ENCODE measurements around the gene RALGAPA2. TPM values are rescaled to one million over a fixed set of nuclear protein-coding genes. Genes with fewer than 3 reads are reported as not detected.
A peak's percentile ranks its signal among the peaks of the same experiment; 100 is the strongest.

Gene RALGAPA2
- total RNA-seq, 2 experiments from 2014 or later = 13.6 to 13.7 TPM

DNA sequence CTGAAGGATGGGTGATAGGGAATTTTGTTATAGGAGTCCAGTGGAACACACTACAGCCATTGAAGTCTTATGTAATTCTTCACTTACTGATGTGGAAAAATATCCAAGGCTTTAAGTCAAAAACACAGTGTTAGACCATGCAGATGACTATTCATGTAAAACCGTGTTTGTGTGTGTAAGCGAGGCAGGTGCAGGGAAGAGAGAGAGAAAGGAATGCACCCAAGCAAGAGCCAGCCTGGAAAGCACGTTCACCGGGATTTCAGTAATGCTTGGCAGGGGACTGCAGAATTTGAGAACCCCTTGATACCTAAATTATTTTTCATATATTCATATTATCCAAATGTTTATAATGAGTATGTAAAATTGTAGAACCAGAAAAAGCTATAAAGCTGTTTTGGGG, 17.9 kb downstream of the RALGAPA2 start:
- intact Hi-C loops (cut with micrococcal nuclease) = no loop called here
- H3K27me3 Mint-ChIP-seq (ENCODE audit: low read depth) = no peaks in the 10 kb centered on the region
- no peaks in the 10 kb centered on the region for H3K9me3 Mint-ChIP-seq
- peaks cover 1% of the 10 kb centered on the region for H3K36me3 Mint-ChIP-seq (ENCODE audit: low read depth)
- no peak overlapping the region for H3K4me3 Mint-ChIP-seq
- DNase-seq = no peak
- H3K4me1 Mint-ChIP-seq (ENCODE audit: low read depth) = peaks cover 33% of the 10 kb centered on the region
- CTCF ChIA-PET = no interaction called here
- no peak overlapping the region for H3K27ac Mint-ChIP-seq

DNA sequence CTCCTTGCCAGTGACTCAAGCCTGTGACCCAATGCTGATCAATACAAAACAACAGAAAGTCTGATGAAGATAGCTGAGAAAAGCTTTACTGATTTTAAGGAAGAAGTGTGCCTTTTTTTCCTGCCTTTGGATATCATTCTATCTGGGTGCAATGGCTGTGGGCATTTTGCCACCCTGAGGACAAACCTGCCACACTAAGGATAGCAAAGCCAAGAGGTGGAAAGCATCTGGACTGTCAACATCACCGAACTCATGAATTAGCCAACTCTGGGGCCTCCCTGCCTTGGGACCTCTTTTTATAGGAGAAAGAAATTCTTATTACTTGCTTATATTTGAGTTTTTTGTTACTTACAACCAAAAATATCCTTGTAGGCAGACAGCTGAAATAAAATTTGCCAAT, 19.9 kb downstream of the RALGAPA2 start:
- no peak overlapping the region for H3K4me3 Mint-ChIP-seq
- peaks cover 34% of the 10 kb centered on the region for H3K4me1 Mint-ChIP-seq (ENCODE audit: low read depth)
- peaks cover 1% of the 10 kb centered on the region for H3K36me3 Mint-ChIP-seq (ENCODE audit: low read depth)
- no peaks in the 10 kb centered on the region for H3K9me3 Mint-ChIP-seq
- no peaks in the 10 kb centered on the region for H3K27me3 Mint-ChIP-seq (ENCODE audit: low read depth)
- H3K27ac Mint-ChIP-seq = no peak overlapping the region
- no peak for DNase-seq
- intact Hi-C loops (cut with micrococcal nuclease) = no loop called here
- CTCF ChIA-PET = interaction anchor here (0.6 to 0.9 kb wide), 3 partner anchors 22 to 717 kb away, joined by 3 read pairs; no protein-coding TSS in a partner anchor

DNA sequence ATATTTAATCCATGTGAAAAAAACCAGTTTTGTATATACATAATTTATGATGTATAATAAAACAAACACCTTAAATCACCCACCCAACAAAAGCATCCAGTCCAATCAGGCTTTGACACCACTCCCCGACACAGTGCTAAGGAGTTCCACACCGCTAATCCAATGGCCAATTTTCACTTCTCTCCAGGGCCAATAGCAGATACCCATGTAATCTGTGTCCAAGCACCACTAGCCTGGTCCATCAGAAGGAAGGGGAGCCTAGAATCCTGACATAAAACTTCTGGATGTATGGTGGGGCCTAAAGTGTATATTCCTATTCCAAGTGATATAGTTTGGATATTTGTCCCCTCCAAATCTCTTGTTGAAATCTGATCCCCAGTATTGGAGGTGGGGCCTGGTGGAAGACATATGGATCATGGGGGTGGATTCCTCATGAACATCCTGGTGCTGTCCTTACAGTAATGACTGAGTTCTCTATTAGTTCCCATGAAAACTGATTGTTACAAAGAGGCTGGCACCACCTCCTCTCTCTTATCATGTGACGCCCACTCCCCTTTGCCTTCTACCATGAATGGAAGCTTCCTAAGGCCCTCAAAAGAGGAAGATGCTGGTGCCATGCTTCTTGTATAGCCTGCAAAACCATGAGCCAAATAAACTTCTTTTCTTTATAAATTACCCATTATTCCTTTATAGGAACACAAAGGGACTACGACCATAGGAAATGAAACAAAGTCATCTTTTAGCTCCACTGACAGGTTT, 20.8 kb downstream of the RALGAPA2 start:
- no peak for DNase-seq
- Mint-ChIP-seq H3K4me1 (ENCODE audit: low read depth) (peaks cover 42% of the 10 kb centered on the region), H3K4me3 (no peak overlapping the region), H3K36me3 (ENCODE audit: low read depth) (peaks cover 1% of the 10 kb centered on the region), H3K27ac (no peak overlapping the region), H3K9me3 (no peaks in the 10 kb centered on the region), H3K27me3 (ENCODE audit: low read depth) (no peaks in the 10 kb centered on the region)
- intact Hi-C loops (cut with micrococcal nuclease) = no loop called here
- CTCF ChIA-PET = no interaction called here

DNA sequence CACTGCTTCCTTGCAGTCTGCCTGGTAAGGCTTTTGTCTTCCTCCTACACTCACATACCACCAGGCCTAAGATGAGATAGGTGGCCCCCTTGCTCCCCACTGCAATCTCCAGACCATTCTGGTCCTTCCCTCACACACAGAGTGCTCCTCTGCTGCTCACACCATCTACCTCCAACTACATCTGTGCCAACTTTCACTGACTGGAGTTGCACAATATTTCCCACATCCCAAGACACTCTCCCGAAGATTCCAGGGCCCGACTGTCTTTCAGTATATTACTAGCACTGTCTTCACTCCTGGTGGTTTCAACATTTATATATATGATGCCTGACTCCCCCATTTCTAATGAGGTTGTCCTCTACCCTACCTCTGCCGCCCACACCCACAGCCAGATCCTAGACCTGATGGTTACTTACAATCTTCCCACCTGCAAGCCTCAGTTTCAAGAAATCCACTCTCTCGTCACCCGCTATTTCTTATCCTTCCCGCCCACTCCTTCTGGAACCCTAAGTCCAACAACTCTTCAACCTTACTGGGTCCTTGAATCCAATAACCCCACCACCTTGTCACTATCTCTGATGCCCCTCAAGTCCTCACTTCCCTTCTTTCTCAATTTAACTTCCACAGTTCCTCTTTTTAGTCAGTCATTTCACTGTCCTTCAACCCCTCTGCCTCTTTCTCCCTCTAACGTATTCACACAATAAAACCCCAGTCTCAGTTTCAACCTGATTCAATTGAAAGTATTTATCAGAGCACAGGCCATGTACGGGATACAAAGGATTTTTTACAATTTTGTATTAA, 21.6 kb downstream of the RALGAPA2 start:
- H3K27me3 Mint-ChIP-seq (ENCODE audit: low read depth) = no peaks in the 10 kb centered on the region
- peaks cover 39% of the 10 kb centered on the region for H3K4me1 Mint-ChIP-seq (ENCODE audit: low read depth)
- CTCF ChIA-PET = no interaction called here
- H3K27ac Mint-ChIP-seq = no peak overlapping the region
- H3K4me3 Mint-ChIP-seq = no peak overlapping the region
- intact Hi-C loops (cut with micrococcal nuclease) = no loop called here
- no peaks in the 10 kb centered on the region for H3K9me3 Mint-ChIP-seq
- no peak for DNase-seq
- peaks cover 1% of the 10 kb centered on the region for H3K36me3 Mint-ChIP-seq (ENCODE audit: low read depth)

DNA sequence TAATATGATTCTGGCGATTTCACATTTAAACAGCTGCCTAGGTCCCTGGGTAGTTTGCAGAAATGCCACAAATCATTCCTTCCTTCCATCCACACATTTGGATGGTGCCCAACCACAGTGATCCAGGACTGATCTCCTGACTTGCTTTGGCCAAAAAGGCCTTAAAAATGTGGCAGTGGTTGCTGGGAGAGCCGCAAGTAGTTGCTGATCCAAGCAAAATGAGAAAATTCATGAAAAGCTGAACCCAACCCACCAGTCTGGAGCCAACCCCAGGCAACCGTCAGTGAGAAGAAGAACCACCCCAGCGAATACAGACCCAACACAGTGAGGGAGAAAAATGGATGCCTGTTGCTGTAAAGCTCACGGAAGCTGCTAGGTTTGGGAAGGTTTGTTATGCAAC, 25.1 kb downstream of the RALGAPA2 start:
- Mint-ChIP-seq H3K4me3 (no peak overlapping the region), H3K27ac (no peak overlapping the region), H3K36me3 (ENCODE audit: low read depth) (no peaks in the 10 kb centered on the region), H3K4me1 (ENCODE audit: low read depth) (peaks cover 59% of the 10 kb centered on the region), H3K27me3 (ENCODE audit: low read depth) (no peaks in the 10 kb centered on the region), H3K9me3 (no peaks in the 10 kb centered on the region)
- CTCF ChIA-PET = interaction anchor here (1.8 kb wide), 1 partner anchor 137 kb away, joined by 5 read pairs; no protein-coding TSS in a partner anchor
- DNase-seq = no peak
- intact Hi-C loops (cut with micrococcal nuclease) = loop anchor here (2.0 kb wide), 1 partner anchor 19 kb away; no protein-coding TSS in a partner anchor

DNA sequence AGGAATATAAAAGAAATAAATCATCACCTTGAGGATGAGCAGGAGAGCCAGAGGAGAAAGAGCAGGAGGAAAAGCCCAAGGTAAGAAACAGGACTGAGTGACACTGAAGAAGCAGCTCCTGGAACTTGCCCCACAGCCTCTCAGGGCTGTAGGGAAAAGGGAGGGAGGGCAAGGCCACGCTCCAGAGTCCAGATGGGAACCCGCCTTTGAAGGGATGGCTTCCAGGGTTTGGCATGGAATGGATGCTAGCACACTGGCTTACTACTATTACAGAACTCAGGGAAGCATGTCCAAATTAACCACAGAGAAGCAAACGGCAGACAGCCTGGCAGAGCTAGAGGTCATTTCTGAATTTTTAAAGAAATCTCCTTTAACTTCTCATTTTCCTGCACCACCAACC, 26.8 kb downstream of the RALGAPA2 start:
- H3K27me3 Mint-ChIP-seq (ENCODE audit: low read depth) = no peaks in the 10 kb centered on the region
- H3K27ac Mint-ChIP-seq = no peak overlapping the region
- intact Hi-C loops (cut with micrococcal nuclease) = loop anchor here (2.0 kb wide), 1 partner anchor 21 kb away; no protein-coding TSS in a partner anchor
- H3K36me3 Mint-ChIP-seq (ENCODE audit: low read depth) = no peaks in the 10 kb centered on the region
- H3K4me1 Mint-ChIP-seq (ENCODE audit: low read depth) = peaks cover 61% of the 10 kb centered on the region
- CTCF ChIA-PET = interaction anchor here (1.1 to 1.8 kb wide), 2 partner anchors 91 to 139 kb away, joined by 3 to 5 read pairs; no protein-coding TSS in a partner anchor
- H3K9me3 Mint-ChIP-seq = no peaks in the 10 kb centered on the region
- no peak for DNase-seq
- no peak overlapping the region for H3K4me3 Mint-ChIP-seq

DNA sequence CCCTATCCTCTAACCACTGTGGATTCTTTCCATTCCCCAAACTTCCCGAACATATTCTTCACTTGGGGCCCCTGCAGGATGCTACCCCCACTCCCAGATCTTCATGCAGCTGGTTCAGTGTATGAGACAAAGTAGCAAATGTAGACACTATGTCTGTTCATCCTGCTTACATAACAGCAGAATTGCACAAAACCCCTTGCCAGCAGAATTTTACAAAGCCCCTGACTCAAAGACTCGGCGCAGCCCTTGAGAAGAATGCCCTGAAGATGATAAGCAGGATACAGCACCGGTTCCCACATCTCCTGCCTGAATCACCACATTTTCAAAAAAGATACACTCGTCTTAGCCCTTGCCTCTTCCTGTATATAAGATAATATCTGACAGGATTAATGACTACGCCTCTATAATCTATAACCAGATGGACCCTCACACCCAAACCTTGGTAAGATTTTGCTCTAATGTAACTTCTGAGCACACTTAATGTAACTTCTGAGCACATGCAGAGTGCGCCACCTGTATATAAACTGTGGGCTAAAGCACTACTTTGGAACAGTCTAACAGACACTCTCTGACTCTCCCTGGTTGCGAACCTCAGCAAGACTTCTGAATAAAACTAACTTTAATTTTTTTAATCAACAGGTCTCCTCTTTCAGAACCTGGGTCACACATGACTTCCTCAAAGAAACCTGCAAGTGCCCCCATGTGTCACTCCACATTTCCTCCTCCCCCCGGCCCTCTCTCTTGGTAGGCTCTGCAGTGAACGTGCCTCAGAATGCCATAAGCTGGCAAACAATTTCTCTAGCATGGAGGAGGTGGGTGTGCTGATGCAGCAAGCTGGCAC, 28.7 kb downstream of the RALGAPA2 start:
- Mint-ChIP-seq H3K27ac (no peak overlapping the region), H3K27me3 (ENCODE audit: low read depth) (no peaks in the 10 kb centered on the region), H3K4me1 (ENCODE audit: low read depth) (peaks cover 61% of the 10 kb centered on the region), H3K9me3 (no peaks in the 10 kb centered on the region), H3K36me3 (ENCODE audit: low read depth) (peaks cover 9% of the 10 kb centered on the region), H3K4me3 (no peak overlapping the region)
- intact Hi-C loops (cut with micrococcal nuclease) = no loop called here
- DNase-seq = peak; percentile 13
- CTCF ChIA-PET = no interaction called here

DNA sequence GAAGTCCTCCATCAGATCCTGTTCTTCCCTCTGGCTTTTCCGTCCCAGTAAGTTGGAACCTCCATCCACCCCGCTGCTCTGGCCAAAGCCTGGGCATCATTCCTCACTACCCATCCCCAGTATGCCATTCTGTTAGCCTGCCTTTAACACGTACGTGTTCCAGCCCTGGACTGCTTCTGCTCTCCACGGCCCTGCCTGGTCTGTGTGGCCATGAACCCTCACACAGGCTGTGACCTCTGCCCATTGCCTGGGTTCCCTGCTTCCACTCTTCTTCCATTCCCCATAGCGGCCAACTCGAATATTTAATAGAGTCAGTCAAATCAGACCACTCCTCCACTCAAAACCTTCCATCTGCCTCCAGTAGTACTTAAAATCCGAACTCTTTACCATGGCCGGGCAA, 29.4 kb downstream of the RALGAPA2 start:
- H3K27ac Mint-ChIP-seq = no peak overlapping the region
- CTCF ChIA-PET = no interaction called here
- no peak overlapping the region for H3K4me3 Mint-ChIP-seq

DNA sequence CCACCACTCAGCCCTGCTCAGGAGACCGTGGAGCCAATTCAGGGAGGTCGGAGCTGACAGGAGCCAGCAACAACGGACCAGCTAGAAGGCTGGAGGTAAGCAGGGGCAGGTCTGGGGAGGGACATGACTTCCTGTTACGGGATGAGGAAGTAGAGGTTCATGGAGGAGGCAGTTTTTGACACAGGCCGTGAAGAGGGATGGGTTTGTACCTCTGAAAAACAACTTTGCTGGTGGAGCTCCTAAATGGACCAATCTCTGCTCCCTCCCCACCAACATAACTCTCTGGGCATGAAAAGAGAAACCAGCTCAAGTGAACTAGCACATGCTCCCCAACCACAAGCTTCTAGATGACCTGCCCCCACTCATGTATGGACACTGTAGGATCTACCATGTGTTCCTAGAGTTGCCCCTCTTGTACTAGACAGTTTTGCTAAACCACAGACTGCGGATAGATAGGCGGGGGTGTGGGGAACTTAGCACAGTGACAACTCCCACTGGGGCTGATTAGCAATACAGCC, 31.4 kb downstream of the RALGAPA2 start:
- intact Hi-C loops (cut with micrococcal nuclease) = no loop called here
- Mint-ChIP-seq H3K27ac (no peak overlapping the region), H3K4me1 (ENCODE audit: low read depth) (peaks cover 45% of the 10 kb centered on the region), H3K9me3 (no peaks in the 10 kb centered on the region), H3K4me3 (no peak overlapping the region), H3K27me3 (ENCODE audit: low read depth) (no peaks in the 10 kb centered on the region), H3K36me3 (ENCODE audit: low read depth) (peaks cover 17% of the 10 kb centered on the region)
- CTCF ChIA-PET = interaction anchor here (0.6 to 1.2 kb wide), 3 partner anchors 16 to 228 kb away, joined by 3 to 4 read pairs (median 3); no protein-coding TSS in a partner anchor
- DNase-seq = no peak

More for the DNA sequence above, 29.4 kb downstream of the RALGAPA2 start:
- H3K9me3 Mint-ChIP-seq = no peaks in the 10 kb centered on the region
- H3K36me3 Mint-ChIP-seq (ENCODE audit: low read depth) = peaks cover 13% of the 10 kb centered on the region
- H3K4me1 Mint-ChIP-seq (ENCODE audit: low read depth) = peaks cover 56% of the 10 kb centered on the region
- intact Hi-C loops (cut with micrococcal nuclease) = no loop called here
- DNase-seq = no peak
- no peaks in the 10 kb centered on the region for H3K27me3 Mint-ChIP-seq (ENCODE audit: low read depth)

DNA sequence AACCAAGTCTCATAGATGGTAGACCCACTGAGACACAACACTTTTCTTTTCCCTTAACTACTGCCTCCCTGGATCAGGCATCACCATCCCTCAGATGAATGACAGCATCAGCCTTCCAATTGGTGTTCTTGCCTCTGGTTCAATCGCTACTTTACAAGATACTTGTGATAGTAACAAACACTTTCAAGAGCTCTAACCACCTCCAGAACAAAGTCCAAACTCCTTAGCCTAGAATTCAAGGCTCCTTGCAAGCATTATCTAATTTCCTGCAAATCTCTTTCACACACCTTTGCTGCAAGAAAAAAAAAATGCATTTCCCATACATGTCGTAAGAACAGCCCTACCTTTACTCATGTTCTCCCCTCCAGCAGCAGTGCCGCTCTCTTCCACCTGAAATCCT, 33.1 kb downstream of the RALGAPA2 start:
- no peaks in the 10 kb centered on the region for H3K27me3 Mint-ChIP-seq (ENCODE audit: low read depth)
- DNase-seq = no peak
- no peaks in the 10 kb centered on the region for H3K9me3 Mint-ChIP-seq
- H3K4me1 Mint-ChIP-seq (ENCODE audit: low read depth) = peaks cover 29% of the 10 kb centered on the region
- CTCF ChIA-PET = no interaction called here
- intact Hi-C loops (cut with micrococcal nuclease) = no loop called here
- peaks cover 19% of the 10 kb centered on the region for H3K36me3 Mint-ChIP-seq (ENCODE audit: low read depth)
- H3K4me3 Mint-ChIP-seq = no peak overlapping the region
- no peak overlapping the region for H3K27ac Mint-ChIP-seq

DNA sequence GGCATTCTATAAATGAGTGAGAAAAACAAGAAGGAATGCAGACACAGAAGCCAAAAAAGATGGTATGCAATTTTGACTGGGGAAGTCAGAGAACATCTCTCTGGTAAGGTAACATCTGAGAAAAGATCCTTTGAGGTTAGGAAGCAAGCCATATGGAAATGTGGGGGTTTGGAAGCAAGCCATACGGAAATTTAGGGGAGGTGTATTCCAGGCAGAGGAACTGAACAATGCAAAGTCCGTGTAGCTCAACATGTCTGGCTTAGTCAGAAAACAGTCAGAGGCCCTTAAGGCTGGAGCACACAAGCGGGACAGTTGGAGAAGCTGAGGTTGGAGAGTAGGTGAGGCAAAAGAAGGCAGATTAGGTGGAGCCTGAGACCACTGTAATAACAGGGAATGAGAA, 35.3 kb downstream of the RALGAPA2 start:
- H3K36me3 Mint-ChIP-seq (ENCODE audit: low read depth) = peaks cover 22% of the 10 kb centered on the region
- CTCF ChIA-PET = no interaction called here
- H3K4me3 Mint-ChIP-seq = no peak overlapping the region
- intact Hi-C loops (cut with micrococcal nuclease) = no loop called here
- no peaks in the 10 kb centered on the region for H3K9me3 Mint-ChIP-seq
- peaks cover 10% of the 10 kb centered on the region for H3K4me1 Mint-ChIP-seq (ENCODE audit: low read depth)
- H3K27ac Mint-ChIP-seq = no peak overlapping the region
- no peak for DNase-seq
- no peaks in the 10 kb centered on the region for H3K27me3 Mint-ChIP-seq (ENCODE audit: low read depth)

DNA sequence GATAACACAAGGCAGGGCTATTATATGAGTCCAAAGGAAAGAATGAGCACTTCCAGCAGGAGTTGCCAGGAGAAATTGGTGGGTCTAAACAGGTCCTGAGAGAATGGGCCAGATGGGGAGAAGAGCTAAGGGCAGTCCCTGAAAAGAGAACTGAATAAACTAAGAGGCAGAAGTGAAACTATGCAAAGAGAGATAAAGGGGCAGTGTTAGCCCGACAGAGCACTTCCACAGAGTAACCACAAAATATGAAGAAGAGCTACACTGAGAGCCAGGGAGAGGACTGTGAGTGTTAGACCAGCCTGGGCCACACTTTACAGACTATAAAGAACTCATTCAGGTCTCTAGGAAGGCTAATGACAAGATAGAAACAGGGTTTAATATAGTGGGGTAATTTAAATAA, 43.8 kb downstream of the RALGAPA2 start:
- CTCF ChIA-PET = interaction anchor here (0.6 to 2.0 kb wide), 2 partner anchors 156 to 192 kb away, joined by 4 to 7 read pairs; no protein-coding TSS in a partner anchor

More for the DNA sequence above, 43.8 kb downstream of the RALGAPA2 start:
- Mint-ChIP-seq H3K4me1 (ENCODE audit: low read depth) (peaks cover 26% of the 10 kb centered on the region), H3K27ac (no peak overlapping the region), H3K36me3 (ENCODE audit: low read depth) (peaks cover 3% of the 10 kb centered on the region), H3K4me3 (no peak overlapping the region), H3K27me3 (ENCODE audit: low read depth) (no peaks in the 10 kb centered on the region), H3K9me3 (no peaks in the 10 kb centered on the region)
- intact Hi-C loops (cut with micrococcal nuclease) = no loop called here
- no peak for DNase-seq
